ENCODE results near the gene KBTBD6.
"Not testable (repeated sequence)": the region's sequence is repeated elsewhere in the genome, so short reads cannot be mapped to it uniquely, and the experiment has no call there.

The KBTBD6 gene, protein sequence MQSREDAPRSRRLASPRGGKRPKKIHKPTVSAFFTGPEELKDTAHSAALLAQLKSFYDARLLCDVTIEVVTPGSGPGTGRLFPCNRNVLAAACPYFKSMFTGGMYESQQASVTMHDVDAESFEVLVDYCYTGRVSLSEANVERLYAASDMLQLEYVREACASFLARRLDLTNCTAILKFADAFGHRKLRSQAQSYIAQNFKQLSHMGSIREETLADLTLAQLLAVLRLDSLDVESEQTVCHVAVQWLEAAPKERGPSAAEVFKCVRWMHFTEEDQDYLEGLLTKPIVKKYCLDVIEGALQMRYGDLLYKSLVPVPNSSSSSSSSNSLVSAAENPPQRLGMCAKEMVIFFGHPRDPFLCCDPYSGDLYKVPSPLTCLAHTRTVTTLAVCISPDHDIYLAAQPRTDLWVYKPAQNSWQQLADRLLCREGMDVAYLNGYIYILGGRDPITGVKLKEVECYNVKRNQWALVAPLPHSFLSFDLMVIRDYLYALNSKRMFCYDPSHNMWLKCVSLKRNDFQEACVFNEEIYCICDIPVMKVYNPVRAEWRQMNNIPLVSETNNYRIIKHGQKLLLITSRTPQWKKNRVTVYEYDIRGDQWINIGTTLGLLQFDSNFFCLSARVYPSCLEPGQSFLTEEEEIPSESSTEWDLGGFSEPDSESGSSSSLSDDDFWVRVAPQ

DNA sequence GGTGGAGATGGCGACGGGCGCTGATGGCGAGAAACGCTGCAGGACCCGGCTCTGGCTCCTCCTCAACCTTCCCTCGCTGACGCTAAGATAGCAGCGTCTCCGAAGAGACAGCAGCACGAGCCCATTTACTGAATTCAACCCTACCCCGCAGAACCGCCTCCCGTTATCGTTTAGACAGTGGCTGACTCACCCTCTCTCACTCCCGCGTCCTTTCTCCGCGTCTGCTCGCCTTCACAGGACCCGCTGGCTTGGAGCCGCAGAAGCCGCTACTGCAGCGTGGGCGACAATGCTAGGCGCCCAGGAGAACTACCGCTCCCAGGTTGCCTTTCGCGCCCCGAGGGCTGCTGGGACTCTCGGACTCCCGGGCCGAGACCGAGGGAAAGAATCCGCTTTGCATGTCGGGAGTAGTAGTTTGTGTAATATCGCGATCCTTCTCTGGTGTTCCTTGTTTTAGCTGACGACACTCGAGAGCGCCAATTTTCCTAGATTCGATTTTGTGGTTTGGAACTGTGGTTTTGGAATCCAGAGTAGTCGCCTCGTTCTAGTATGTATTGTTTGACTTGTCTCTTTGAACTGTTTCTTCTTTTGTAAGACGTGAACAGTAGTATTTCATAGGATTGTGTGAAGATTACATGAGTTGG is at the start of gene KBTBD6:
KBTBD6 (minus strand) TSS at position 291 of the 641 bp plus-strand sequence. CDS start 291 bp downstream, outside the sequence.
- peak; percentile 91 for DNase-seq (ENCODE audit: low spot score)
- in situ Hi-C loops (cut with MboI; ENCODE audit: low sequenced_read_pairs, unreplicated experiment), result loop anchor here (10.0 kb wide), 1 partner anchor 62 kb away; the partner anchor contains the start of gene KBTBD7
- TF ChIP-seq, protein P1, sequence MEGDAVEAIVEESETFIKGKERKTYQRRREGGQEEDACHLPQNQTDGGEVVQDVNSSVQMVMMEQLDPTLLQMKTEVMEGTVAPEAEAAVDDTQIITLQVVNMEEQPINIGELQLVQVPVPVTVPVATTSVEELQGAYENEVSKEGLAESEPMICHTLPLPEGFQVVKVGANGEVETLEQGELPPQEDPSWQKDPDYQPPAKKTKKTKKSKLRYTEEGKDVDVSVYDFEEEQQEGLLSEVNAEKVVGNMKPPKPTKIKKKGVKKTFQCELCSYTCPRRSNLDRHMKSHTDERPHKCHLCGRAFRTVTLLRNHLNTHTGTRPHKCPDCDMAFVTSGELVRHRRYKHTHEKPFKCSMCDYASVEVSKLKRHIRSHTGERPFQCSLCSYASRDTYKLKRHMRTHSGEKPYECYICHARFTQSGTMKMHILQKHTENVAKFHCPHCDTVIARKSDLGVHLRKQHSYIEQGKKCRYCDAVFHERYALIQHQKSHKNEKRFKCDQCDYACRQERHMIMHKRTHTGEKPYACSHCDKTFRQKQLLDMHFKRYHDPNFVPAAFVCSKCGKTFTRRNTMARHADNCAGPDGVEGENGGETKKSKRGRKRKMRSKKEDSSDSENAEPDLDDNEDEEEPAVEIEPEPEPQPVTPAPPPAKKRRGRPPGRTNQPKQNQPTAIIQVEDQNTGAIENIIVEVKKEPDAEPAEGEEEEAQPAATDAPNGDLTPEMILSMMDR (IDR thresholded peaks at IDR 0.05; ENCODE audit: borderline replicate concordance, control extremely low read depth, extremely low read depth, insufficient read depth, missing control alignments), result no peak

DNA sequence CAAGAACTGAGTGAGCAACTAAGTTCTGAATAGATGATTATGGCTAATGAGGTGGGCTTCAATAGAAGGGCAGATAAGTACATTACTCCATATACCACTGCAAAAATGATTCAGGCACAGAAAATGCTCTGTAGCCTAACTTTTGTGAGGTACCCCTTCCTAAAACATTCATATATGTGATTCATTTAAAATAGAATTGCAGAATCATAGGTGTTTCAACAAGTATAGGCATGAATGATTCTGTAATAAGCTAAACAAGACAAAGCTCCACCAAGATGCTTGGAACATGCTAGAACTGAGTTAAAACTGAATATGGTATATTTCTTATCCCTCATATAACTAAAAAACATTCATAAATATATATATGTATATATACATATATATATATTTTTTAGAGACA is 49.6 kb upstream of the KBTBD6 start:
- TF ChIP-seq, protein P1 (IDR thresholded peaks at IDR 0.05; ENCODE audit: borderline replicate concordance, control extremely low read depth, extremely low read depth, insufficient read depth, missing control alignments), result no peak
- in situ Hi-C loops (cut with MboI; ENCODE audit: low sequenced_read_pairs, unreplicated experiment), result no loop called here

DNA sequence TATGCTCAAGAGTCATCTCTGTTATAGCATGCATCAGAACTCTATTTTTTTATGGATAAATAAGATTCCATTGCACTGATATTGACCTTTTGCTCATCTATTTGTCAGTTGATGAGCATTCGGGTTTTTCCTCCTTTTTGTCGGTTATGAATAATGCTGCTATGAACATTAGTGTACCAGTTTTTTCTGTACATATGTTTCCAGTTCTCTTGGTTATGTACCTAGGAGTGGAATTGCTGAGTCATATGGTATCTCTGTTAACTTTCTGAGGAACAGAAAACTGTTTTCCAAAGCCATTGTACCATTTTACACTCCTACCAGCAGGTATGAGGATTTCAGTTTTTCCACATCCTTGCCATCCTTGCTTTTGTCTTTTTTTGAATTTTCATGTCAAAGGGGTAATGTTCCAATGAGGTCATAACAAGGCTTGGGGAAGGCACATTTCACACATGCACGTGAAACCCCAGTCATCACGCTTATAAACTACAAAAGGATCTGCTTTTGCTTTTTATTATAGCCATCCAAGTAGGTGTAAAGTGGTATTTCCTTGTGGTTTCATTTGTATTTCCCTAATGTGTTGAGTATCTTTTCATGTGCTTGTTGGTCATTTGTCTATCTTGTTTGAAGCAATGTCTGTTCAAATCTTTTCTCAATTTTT is 47.1 kb upstream of the KBTBD6 start:
- TF ChIP-seq, protein P1 (IDR thresholded peaks at IDR 0.05; ENCODE audit: borderline replicate concordance, control extremely low read depth, extremely low read depth, insufficient read depth, missing control alignments), result no peak
- DNase-seq (ENCODE audit: low spot score), result no peak

More for the DNA sequence above, 49.6 kb upstream of the KBTBD6 start:
- DNase-seq (ENCODE audit: low spot score), result no peak

DNA sequence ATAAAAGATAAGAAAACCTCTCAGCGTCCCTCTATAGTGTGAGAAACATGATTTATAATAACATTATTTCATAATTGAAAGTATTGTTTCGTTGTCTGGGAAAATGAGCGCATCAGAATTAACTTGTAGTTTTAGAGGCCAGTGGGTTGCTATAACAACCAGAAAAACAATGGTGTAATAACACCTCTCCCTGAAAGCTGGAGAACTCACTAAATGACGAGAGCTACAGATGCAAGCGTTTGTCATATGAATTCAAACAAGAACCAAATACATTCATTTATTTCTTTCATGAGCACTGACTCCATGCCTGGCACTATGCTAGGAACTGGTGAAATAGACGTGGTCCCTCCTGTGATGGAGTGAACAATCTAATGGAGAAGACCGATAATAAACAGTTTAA is 45.4 kb upstream of the KBTBD6 start:
- TF ChIP-seq, protein P1 (IDR thresholded peaks at IDR 0.05; ENCODE audit: borderline replicate concordance, control extremely low read depth, extremely low read depth, insufficient read depth, missing control alignments), result no peak
- in situ Hi-C loops (cut with MboI; ENCODE audit: low sequenced_read_pairs, unreplicated experiment), result no loop called here
- no peak for DNase-seq (ENCODE audit: low spot score)

More for the DNA sequence above, 47.1 kb upstream of the KBTBD6 start:
- in situ Hi-C loops (cut with MboI; ENCODE audit: low sequenced_read_pairs, unreplicated experiment), result no loop called here

DNA sequence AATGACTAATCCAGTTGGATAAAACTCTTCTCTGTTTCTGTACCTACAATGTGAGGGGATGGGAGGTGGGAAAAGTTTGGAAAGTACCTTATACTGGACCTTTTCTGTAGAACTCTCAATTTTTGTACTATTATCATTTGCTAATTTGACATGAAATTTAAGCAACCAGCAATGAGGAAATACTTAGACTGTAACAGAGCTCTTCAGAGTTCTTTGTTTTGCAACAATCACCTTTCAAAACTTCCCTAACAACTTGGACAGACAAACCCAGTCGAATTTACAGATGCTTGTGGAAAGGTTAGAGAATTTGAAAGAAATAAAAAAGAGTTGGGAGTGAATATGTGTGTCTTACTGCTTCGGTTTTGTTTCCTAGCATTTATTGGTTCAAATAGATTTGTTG is 45.0 kb upstream of the KBTBD6 start:
- DNase-seq (ENCODE audit: low spot score), result no peak
- in situ Hi-C loops (cut with MboI; ENCODE audit: low sequenced_read_pairs, unreplicated experiment), result no loop called here
- TF ChIP-seq, protein P1 (IDR thresholded peaks at IDR 0.05; ENCODE audit: borderline replicate concordance, control extremely low read depth, extremely low read depth, insufficient read depth, missing control alignments), result no peak

DNA sequence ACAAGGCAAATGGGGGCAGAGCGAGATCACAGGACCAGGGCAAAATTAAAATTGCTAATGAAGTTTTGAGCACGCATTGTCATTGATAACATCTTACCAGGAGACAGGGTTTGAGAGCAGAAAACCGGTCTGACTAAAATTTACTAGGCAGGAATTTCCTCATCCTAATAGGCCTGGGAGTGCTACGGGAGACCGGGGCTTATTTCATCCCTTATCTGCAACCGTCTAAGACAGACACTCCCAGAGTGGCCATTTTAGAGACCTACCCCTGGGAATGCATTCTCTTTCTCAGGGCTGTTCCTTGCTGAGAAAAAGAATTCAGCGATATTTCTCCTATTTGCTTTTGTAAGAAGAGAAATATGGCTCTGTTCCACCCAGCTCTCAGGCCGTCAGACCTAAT is 43.0 kb upstream of the KBTBD6 start:
- DNase-seq (ENCODE audit: low spot score); in situ Hi-C loops (cut with MboI; ENCODE audit: low sequenced_read_pairs, unreplicated experiment): not testable (repeated sequence)
